ENCODE measurements around the gene FNDC4. TPM values are rescaled to one million over a fixed set of nuclear protein-coding genes. Genes with fewer than 3 reads are reported as not detected.

The FNDC4 gene
- total RNA-seq, 1 experiment from 2014 or later = 0.29 TPM

DNA sequence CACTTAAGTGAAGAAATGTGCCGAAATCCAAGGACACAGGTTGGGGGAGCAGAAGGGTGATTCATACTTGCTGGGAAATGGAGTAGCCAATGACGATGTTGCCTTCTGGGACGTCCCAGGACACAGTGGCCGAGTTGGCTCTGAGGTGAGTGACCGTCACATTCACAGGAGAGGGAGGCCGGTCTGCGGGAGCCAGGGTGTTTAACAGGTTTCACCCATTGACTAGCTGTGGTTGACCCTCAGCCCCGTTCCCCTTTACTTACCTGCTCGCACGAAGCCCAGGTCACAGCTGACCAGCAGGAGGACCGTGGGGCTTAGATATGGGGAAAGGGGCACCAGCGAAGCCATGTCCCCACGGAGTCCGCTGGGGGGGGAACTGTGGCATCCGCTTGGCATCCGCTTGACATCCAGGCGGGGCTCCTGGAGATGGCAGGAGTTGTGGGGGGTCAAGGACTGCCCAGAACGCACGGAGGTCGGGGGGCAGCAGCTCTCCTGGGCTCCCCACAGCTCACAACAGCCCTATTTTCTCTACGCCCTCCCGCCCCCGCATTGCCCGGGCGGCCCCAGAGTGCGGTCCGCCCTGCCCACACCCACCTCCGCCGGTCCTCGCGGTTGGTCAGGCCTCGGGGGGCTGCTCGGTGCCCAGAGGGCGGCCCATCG, 586 bp downstream of the FNDC4 start:
- DNase-seq (ENCODE audit: low spot score) = no peak

DNA sequence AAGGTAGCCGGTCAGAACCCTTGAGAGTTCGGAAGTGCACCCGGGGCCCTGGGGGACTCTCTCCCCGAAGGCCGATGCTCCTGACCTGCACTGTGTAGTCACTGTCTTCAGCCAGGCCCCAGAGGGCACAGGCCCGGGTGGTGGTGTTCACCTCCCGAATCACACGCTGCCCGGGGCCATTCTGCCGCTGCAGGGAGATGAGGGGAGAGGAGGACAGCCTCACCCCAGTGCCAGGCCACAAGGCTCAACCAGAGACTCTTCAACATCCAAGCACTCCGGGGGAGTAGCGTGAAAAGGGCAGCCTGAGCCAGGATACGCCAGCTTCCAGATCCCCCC, 1.1 kb downstream of the FNDC4 start:
- no peak for DNase-seq (ENCODE audit: low spot score)

GRCh38 chr2:27492557-27492956, 2.4 kb downstream of the FNDC4 start:
- no peak for DNase-seq (ENCODE audit: low spot score)

DNA sequence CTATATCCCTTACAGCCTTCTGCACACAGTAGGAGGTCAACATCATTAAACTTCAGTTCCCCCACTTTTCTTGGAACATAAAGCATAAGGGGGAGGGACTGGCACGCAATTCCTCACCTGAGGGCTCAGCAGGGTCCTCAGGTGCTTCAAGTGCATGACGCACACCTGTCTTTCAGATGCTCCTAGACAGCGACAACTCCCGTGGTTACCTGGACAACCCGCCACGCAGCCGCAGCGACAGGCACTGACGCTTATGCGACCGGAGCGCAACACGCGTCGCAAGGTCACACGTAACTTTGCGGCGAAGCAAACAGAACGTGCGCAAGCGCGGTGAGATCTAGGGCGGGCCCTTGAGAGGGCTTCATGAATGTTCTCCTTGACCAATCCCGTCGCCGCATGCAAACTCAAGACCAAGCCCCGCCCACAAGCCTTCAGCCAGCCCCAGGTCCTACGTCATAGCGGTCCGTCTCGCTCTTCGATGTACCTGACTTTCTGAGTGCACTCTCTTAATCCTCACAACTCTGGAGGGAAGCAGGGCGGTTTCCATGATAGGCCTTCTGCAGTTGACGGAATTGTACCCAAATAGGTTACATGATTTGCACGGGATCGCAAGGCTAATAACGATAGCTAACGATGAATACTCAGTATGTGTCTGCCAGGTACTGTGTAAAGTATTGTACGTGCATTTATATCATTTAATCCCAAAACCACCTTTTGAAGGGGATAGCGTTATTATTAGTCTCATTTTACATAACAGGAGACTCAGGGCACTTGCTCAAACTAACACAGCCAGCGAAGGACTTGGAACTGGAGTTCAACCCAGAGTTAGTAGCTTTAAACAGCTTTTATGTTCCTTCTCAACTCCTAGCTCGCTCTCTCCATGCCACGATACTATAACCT, 5.3 kb downstream of the FNDC4 start, which contains the start of gene IFT172:
Gene IFT172 (minus strand): TSS at position 246 of the 900 bp plus-strand sequence. CDS start 90 bp downstream, at position 156.
- peak; percentile 97 for DNase-seq (ENCODE audit: low spot score)

DNA sequence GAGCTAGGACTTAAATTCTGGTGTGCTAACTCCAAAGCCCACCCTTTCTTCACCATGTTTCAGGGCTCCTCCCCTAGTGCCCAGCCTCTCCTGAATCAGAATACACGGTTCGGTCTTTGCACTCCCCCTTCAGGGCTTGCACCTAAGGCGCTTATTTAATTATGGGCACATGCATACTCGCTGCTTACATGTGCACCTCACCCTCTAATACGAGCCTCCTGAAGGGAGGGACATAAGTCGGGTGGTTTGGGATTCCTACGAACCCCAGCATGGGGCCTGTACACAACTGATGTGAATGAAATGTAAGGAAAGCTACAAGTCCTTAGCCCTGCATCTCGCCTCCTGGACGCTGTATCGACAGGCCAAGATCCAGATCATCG, 5.9 kb downstream of the FNDC4 start:
- DNase-seq (ENCODE audit: low spot score) = no peak

DNA sequence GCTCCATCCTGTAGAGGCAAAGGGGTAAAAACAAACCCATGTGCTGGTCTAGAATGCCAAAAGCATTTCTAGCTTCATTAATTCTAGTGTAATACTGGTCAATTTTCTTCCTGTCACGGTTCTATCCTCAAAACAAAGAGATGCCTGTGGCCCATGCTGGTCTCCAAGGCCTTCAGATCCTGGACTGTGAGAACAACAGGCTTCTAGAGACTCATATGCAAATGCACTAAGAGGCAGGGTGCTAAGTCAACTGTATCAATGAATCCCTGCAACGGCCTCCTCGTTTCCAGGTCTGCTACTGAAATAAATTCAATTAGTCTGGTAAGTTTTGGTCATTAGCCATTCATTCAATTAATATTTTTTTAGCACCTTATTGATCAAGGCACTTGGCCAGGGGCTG, 9.5 kb downstream of the FNDC4 start:
- no peak for DNase-seq (ENCODE audit: low spot score)

GRCh38 chr2:27471961-27472360, 23.0 kb downstream of the FNDC4 start:
- no peak for DNase-seq (ENCODE audit: low spot score)

DNA sequence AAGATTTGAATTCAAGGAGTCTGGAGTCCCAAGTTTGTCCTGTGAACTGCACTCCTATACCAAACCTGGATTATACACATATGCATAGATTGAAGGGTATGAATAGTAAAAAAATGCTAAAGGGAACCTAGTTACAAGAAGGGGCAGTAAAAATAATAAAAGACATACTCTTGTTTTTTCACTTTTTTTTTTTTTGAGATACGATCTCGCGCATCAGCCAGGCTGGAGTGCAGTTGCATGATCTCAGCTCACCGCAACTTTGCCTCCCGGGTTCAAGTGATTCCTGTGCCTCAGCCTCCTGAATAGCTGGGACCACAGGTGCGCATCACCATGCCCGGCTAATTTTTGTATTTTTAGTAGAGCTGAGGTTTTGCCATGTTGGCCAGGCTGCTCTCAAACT, 30.6 kb downstream of the FNDC4 start:
- no peak for DNase-seq (ENCODE audit: low spot score)

DNA sequence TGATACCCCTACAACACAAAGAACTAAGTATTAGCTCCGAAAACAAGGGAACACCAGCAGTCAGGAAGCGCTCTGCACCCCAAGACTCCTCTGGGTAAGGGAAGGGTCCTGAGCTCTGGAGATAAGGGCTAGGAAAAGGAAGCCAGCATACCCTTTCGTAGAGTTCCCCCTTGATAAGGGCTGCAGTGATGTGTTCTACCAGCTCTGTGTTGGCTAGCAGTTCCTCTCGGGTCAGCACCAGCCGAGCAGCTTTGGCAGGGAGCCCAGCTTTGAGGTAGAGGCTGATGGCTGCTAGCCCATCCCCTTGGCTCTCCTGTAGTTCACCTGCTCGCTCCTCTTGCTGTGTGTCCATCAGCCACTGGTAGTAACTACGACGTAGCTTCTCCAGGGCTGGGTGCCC, 33.9 kb downstream of the FNDC4 start:
- no peak for DNase-seq (ENCODE audit: low spot score)

GRCh38 chr2:27453968-27454367, 41.0 kb downstream of the FNDC4 start:
- DNase-seq (ENCODE audit: low spot score) = no peak

DNA sequence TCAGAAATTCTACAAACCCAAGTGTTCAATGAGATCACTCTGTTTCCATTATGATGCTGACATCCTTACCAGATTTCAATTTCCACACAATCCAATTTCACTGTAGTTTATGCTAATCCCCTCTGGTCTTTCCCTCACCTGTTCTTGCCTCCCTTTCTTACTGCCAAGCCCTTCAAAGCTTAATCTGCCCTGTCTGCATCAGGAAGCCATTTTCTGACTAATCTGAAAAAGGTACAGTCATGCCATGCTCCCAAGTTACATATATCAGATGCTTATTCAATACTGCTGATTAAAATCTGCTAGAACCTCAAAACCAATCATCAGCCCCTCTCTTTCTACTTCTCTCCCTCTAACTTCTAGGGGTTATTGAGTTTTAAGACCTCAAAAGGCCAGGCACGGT, 43.9 kb downstream of the FNDC4 start:
- DNase-seq (ENCODE audit: low spot score) = no peak

DNA sequence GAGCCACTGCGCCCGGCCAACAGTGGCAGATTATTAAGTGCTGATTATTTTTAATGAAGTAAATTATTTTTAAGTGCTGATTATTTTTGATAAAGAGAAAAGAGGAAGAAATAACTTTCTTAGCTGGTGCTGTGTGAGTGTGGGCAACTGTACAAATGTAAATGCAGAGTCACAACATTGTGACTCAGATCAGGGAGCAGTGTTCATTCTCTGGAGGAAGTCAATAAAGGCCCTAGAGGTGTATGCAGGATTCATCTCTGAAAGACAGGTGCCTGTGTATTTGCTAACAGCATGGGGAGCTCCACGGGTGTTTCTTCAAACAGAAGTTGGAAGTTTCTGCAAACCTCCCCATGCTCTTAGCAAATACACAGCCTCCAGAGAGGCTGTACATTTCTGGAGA, 46.6 kb downstream of the FNDC4 start:
- no peak for DNase-seq (ENCODE audit: low spot score)

DNA sequence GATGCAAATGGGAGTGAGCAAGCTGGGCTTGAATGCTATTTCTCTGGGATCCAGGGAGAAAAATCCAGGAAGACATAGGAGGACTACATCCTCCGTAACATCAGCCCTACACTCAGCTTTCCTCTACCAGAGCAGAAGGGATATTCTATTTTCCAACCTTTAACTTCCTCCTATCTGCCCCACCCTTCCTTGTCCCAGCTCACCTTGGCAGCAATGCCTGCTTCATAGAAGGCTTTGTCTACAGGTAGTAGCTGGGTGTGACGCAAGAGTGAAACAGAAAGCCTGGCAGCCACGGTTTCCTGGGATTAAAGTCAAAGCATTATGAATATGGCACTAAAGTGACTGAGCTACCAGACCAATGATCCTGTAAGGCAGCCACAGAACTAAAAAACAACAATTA, 48.9 kb downstream of the FNDC4 start:
- no peak for DNase-seq (ENCODE audit: low spot score)

DNA sequence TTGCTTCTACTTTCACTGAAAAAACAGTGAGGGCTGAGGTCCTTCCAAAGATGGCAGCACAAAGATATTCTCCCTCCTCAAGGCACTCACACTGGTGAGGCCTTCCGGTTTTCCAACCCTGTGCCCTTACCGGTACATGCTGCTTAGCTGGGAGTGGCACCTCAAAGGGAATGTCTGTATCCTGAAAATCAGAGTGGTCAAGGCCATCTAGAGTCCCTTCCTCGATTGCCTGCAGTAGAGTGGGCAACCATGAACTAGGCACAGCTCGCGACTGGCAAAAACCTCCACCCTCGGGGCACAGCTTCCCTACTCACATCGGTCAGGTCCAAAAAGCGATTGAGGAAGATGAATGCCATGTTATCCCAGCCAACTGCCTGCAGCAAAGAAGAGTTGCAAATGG, 49.4 kb downstream of the FNDC4 start:
- no peak for DNase-seq (ENCODE audit: low spot score)

GRCh38 chr2:27445155-27445554, 49.8 kb downstream of the FNDC4 start:
- DNase-seq (ENCODE audit: low spot score) = no peak

GRCh38 chr2:27442920-27443282, 52.1 kb downstream of the FNDC4 start:
- no peak for DNase-seq (ENCODE audit: low spot score)

- DNase-seq (ENCODE audit: low spot score) = no peak
These were observed 52.8 kb downstream of the FNDC4 start, which contains the start of gene KRTCAP3 for GRCh38 chr2:27441958-27442919. TSS of gene KRTCAP3 (plus strand) at chr2:27442381. CDS start at chr2:27442413, 32 bp downstream.

Other genes with a start within 250 kb of the FNDC4 start
- 0.46 and 0.49 TPM in 2 replicates for gene SLC30A3, start 232.2 kb downstream of the FNDC4 start, total RNA-seq (2014; rRNA removed; shearing (Covaris generic))
- gene DNAJC5G, start 219.8 kb downstream of the FNDC4 start, total RNA-seq (2014; rRNA removed; shearing (Covaris generic)) = not detected in 2 replicates
- gene TRIM54, start 212.8 kb downstream of the FNDC4 start, total RNA-seq (2014; rRNA removed; shearing (Covaris generic)) = 0.35 TPM in 1 of 2 replicates, not detected in the other
- 0.53 TPM in 1 of 2 replicates, not detected in the other for gene UCN, start 186.8 kb downstream of the FNDC4 start, total RNA-seq (2014; rRNA removed; shearing (Covaris generic))
- 52.9 and 61.7 TPM in 2 replicates for gene MPV17, start 172.1 kb downstream of the FNDC4 start, total RNA-seq (2014; rRNA removed; shearing (Covaris generic))
- 24.5 and 29.9 TPM in 2 replicates for gene GTF3C2, start 138.4 kb downstream of the FNDC4 start, total RNA-seq (2014; rRNA removed; shearing (Covaris generic))
- 15.0 and 23.8 TPM in 2 replicates for gene EIF2B4, start 124.9 kb downstream of the FNDC4 start, total RNA-seq (2014; rRNA removed; shearing (Covaris generic))
- 79.6 and 84.6 TPM in 2 replicates for gene SNX17, start 124.6 kb downstream of the FNDC4 start, total RNA-seq (2014; rRNA removed; shearing (Covaris generic))
- gene ZNF513, start 114.5 kb downstream of the FNDC4 start, total RNA-seq (2014; rRNA removed; shearing (Covaris generic)) = 1.4 and 2.8 TPM in 2 replicates
- gene PPM1G, start 85.6 kb downstream of the FNDC4 start, total RNA-seq (2014; rRNA removed; shearing (Covaris generic)) = 72.0 and 81.7 TPM in 2 replicates
- 99.9 and 102 TPM in 2 replicates for gene NRBP1, start 66.6 kb downstream of the FNDC4 start, total RNA-seq (2014; rRNA removed; shearing (Covaris generic))
- gene KRTCAP3, start 52.8 kb downstream of the FNDC4 start, total RNA-seq (2014; rRNA removed; shearing (Covaris generic)) = not detected in 2 replicates
- gene IFT172, start 5.5 kb downstream of the FNDC4 start, total RNA-seq (2014; rRNA removed; shearing (Covaris generic)) = 4.5 and 6.3 TPM in 2 replicates
- not detected in 2 replicates for gene GCKR, start 1.6 kb upstream of the FNDC4 start, total RNA-seq (2014; rRNA removed; shearing (Covaris generic))
- 16.9 and 18.0 TPM in 2 replicates for gene ZNF512, start 87.8 kb upstream of the FNDC4 start, total RNA-seq (2014; rRNA removed; shearing (Covaris generic))
- 1.5 and 1.9 TPM in 2 replicates for gene CCDC121, start 133.8 kb upstream of the FNDC4 start, total RNA-seq (2014; rRNA removed; shearing (Covaris generic))
- gene GPN1, start 133.8 kb upstream of the FNDC4 start, total RNA-seq (2014; rRNA removed; shearing (Covaris generic)) = 22.3 and 29.9 TPM in 2 replicates
- gene SUPT7L, start 168.4 kb upstream of the FNDC4 start, total RNA-seq (2014; rRNA removed; shearing (Covaris generic)) = 9.1 and 11.8 TPM in 2 replicates
- gene SLC4A1AP, start 168.7 kb upstream of the FNDC4 start, total RNA-seq (2014; rRNA removed; shearing (Covaris generic)) = 16.6 and 17.4 TPM in 2 replicates